OCI-LY1 (cell line): ENCODE results near the gene SIRT7.
"Not testable (repeated sequence)": the region's sequence is repeated elsewhere in the genome, so short reads cannot be mapped to it uniquely, and the experiment has no call there.

Experiments
- H2AFZ ChIP-seq: fragments of 200-600 bp; sonication (generic), shearing (Covaris generic); 2 replicates; pipeline ENCODE4 v1.6.0; 2014; ENCODE audit warnings: antibody characterized with exemption, mild to moderate bottlenecking, low read length
- H3F3A ChIP-seq: fragments of 200-600 bp; sonication (generic), shearing (Covaris generic); 2 replicates; pipeline ENCODE4 v1.6.0; 2014; ENCODE audit warnings: mild to moderate bottlenecking, antibody characterized with exemption, low read length, moderate library complexity; ENCODE audit not compliant: insufficient read depth
- H3K27ac ChIP-seq: fragments of 200-600 bp; sonication (generic); 2 replicates; pipeline ENCODE4 v1.5.1; 2014; ENCODE audit warnings: low read length, mixed run types, mild to moderate bottlenecking, low read depth; ENCODE audit not compliant: poor library complexity, severe bottlenecking
- H3K27me3 ChIP-seq: fragments of 200-600 bp; sonication (generic); 2 replicates; pipeline ENCODE4 v1.6.0; 2014; ENCODE audit warnings: antibody characterized with exemption, mild to moderate bottlenecking, low read length, moderate library complexity; ENCODE audit not compliant: insufficient read depth
- H3K36me3 ChIP-seq: fragments of 200-600 bp; sonication (generic); 2 replicates; pipeline ENCODE4 v1.6.1; 2014; ENCODE audit warnings: mild to moderate bottlenecking, antibody characterized with exemption, low read length, moderate library complexity, mixed read lengths; ENCODE audit not compliant: insufficient read depth
- H3K4me1 ChIP-seq: fragments of 200-600 bp; sonication (generic); 2 replicates; pipeline ENCODE4 v1.5.1; 2014; ENCODE audit warnings: mild to moderate bottlenecking, low read length, moderate library complexity; ENCODE audit not compliant: insufficient read depth, severe bottlenecking
- H3K4me2 ChIP-seq: fragments of 200-600 bp; sonication (generic), shearing (Covaris generic); 2 replicates; pipeline ENCODE4 v1.6.1; 2014; ENCODE audit warnings: low read length
- H3K4me3 ChIP-seq: fragments of 200-600 bp; sonication (generic); 2 replicates; pipeline ENCODE4 v1.5.1; 2014; ENCODE audit warnings: low read length, low read depth, mild to moderate bottlenecking, mixed read lengths; ENCODE audit not compliant: poor library complexity, severe bottlenecking
- H3K79me2 ChIP-seq: fragments of 200-600 bp; shearing (Covaris generic); 2 replicates; pipeline ENCODE4 v1.6.1; 2016; ENCODE audit warnings: mixed run types, low read length, mixed read lengths; ENCODE audit not compliant: insufficient read depth
- H3K9ac ChIP-seq: fragments of 200-600 bp; sonication (generic), shearing (Covaris generic); 2 replicates; pipeline ENCODE4 v1.6.1; 2014; ENCODE audit warnings: mild to moderate bottlenecking, low read length, mixed read lengths
- H3K9me2 ChIP-seq: fragments of 200-600 bp; sonication (generic), shearing (Covaris generic); 2 replicates; pipeline ENCODE4 v1.6.1; 2014; ENCODE audit warnings: low read depth, mild to moderate bottlenecking, low read length, mixed read lengths
- H3K9me3 ChIP-seq: fragments of 200-600 bp; shearing (Covaris generic); 2 replicates; pipeline ENCODE4 v1.6.1; 2014; ENCODE audit warnings: low read length, mixed read lengths
- H4K20me1 ChIP-seq: fragments of 200-600 bp; sonication (generic), shearing (Covaris generic); 2 replicates; pipeline ENCODE4 v1.6.0; 2016; ENCODE audit warnings: mild to moderate bottlenecking, low read length; ENCODE audit not compliant: insufficient read depth
- CTCF ChIP-seq: fragments of 200-600 bp; sonication (generic), shearing (Covaris generic); IDR thresholded peaks from 2 replicates; pipeline ENCODE4 v1.5.1; 2017; ENCODE audit warnings: mild to moderate bottlenecking, antibody characterized with exemption, low read length, moderate library complexity, mixed read lengths
- EZH2 ChIP-seq: fragments of 200-600 bp; sonication (generic), shearing (Covaris generic); IDR thresholded peaks from 2 replicates; pipeline ENCODE4 v1.8.0; 2017; ENCODE audit warnings: borderline replicate concordance, mixed run types, mild to moderate bottlenecking, antibody characterized with exemption, low read length, moderate library complexity, mixed read lengths

The SIRT7 gene

GRCh38 chr17:81955756-81956544 lies 38.0 kb upstream of the SIRT7 start:
- Histone ChIP-seq H2AFZ (no peak overlapping the region), H4K20me1 (no peaks in the 10 kb centered on the region), H3F3A (no peaks in the 10 kb centered on the region), H3K79me2 (no peaks in the 10 kb centered on the region), H3K9me3 (no peaks in the 10 kb centered on the region), H3K9ac (no peak overlapping the region), H3K4me3 (no peak overlapping the region), H3K4me1 (peaks cover 10% of the 10 kb centered on the region), H3K9me2 (no peaks in the 10 kb centered on the region), H3K36me3 (no peaks in the 10 kb centered on the region), H3K4me2 (no peak overlapping the region), H3K27me3 (peaks cover 20% of the 10 kb centered on the region; the same call in 1 of the 2 replicates), H3K27ac (no peak overlapping the region)
- no peak for TF ChIP-seq CTCF
- TF ChIP-seq EZH2, result no peak

GRCh38 chr17:81955058-81955681 lies 37.2 kb upstream of the SIRT7 start:
- H3K4me3 ChIP-seq, result no peak overlapping the region
- no peak overlapping the region for H2AFZ ChIP-seq
- H3K36me3 ChIP-seq, result no peaks in the 10 kb centered on the region
- H3K9me2 ChIP-seq, result no peaks in the 10 kb centered on the region
- peaks cover 9% of the 10 kb centered on the region for H3K4me1 ChIP-seq
- H3K9me3 ChIP-seq, result no peaks in the 10 kb centered on the region
- H4K20me1 ChIP-seq, result no peaks in the 10 kb centered on the region
- H3K9ac ChIP-seq, result no peak overlapping the region
- no peaks in the 10 kb centered on the region for H3K79me2 ChIP-seq
- no peak overlapping the region for H3K4me2 ChIP-seq
- no peaks in the 10 kb centered on the region for H3F3A ChIP-seq
- no peak for TF ChIP-seq EZH2
- TF ChIP-seq CTCF, result no peak
- H3K27ac ChIP-seq, result no peak overlapping the region
- H3K27me3 ChIP-seq, result peaks cover 15% of the 10 kb centered on the region; the same call in 1 of the 2 replicates

- Histone ChIP-seq H3K79me2 (no peaks in the 10 kb centered on the region), H3K9me2 (no peaks in the 10 kb centered on the region), H3K27me3 (peaks cover 14% of the 10 kb centered on the region; the same call in 1 of the 2 replicates), H3K9me3 (no peaks in the 10 kb centered on the region), H3K4me1 (peaks cover 3% of the 10 kb centered on the region), H3K9ac (no peak overlapping the region), H2AFZ (no peak overlapping the region), H3F3A (no peaks in the 10 kb centered on the region), H3K27ac (no peak overlapping the region), H3K4me2 (no peak overlapping the region), H3K4me3 (no peak overlapping the region), H3K36me3 (no peaks in the 10 kb centered on the region), H4K20me1 (no peaks in the 10 kb centered on the region)
- TF ChIP-seq CTCF, result no peak
- TF ChIP-seq EZH2, result no peak
Observed at GRCh38 chr17:81954131-81955057, 36.4 kb upstream of the SIRT7 start.

GRCh38 chr17:81953443-81953842 lies 35.5 kb upstream of the SIRT7 start:
- H3K4me3 ChIP-seq, H3K4me2 ChIP-seq, H3K9me2 ChIP-seq, H3K27me3 ChIP-seq, H3K36me3 ChIP-seq, H3K4me1 ChIP-seq, H3K9me3 ChIP-seq, H3K79me2 ChIP-seq, H3F3A ChIP-seq, H3K27ac ChIP-seq, H3K9ac ChIP-seq, H2AFZ ChIP-seq, H4K20me1 ChIP-seq: not testable (repeated sequence)
